Measurements from ENCODE around the gene GABRB2. TPM values are rescaled to one million over a fixed set of nuclear protein-coding genes. Genes with fewer than 3 reads are reported as not detected.

Gene GABRB2
- total and polyA plus RNA-seq, 2 donors: 0.09 to 0.85 TPM

- Histone ChIP-seq H3K27me3 (ENCODE audit: control insufficient read depth in 2 of 2, insufficient read depth in 1 of 2, low read length in 1 of 2) (peaks cover 43 to 55% of the 10 kb centered on the region in 2 donors), H3K36me3 (ENCODE audit: control insufficient read depth in 2 of 2, insufficient read depth in 2 of 2, low read length in 1 of 2) (no peaks in the 10 kb centered on the region), H3K27ac (ENCODE audit: low read depth in 1 of 2, low read length in 1 of 2) (no peak overlapping the region), H3K4me3 (ENCODE audit: low read length in 2 of 2) (peak overlapping the region; percentile 3 to 36), H3K9me3 (ENCODE audit: control insufficient read depth in 2 of 2, insufficient read depth in 1 of 2, low read length in 1 of 2) (no peaks in the 10 kb centered on the region), H3K4me1 (ENCODE audit: control insufficient read depth in 2 of 2, insufficient read depth in 2 of 2, low read length in 2 of 2) (peaks cover 0 to 9% of the 10 kb centered on the region in 2 donors)
- DNase-seq (ENCODE audit: low read depth in 6 of 9, low spot score in 9 of 9): no peak
- 2% methylated on average over 64 of the region's 64 CpGs for WGBS
Observed at GRCh38 chr5:161547738-161548486, 1.4 kb upstream of the GABRB2 start.

- Histone ChIP-seq H3K27me3 (ENCODE audit: control insufficient read depth in 2 of 2, insufficient read depth in 1 of 2, low read length in 1 of 2) (peaks cover 43 to 55% of the 10 kb centered on the region in 2 donors), H3K4me3 (ENCODE audit: low read length in 2 of 2) (peak overlapping the region; percentile 3 to 36), H3K9me3 (ENCODE audit: control insufficient read depth in 2 of 2, insufficient read depth in 1 of 2, low read length in 1 of 2) (no peaks in the 10 kb centered on the region), H3K27ac (ENCODE audit: low read depth in 1 of 2, low read length in 1 of 2) (no peak overlapping the region), H3K36me3 (ENCODE audit: control insufficient read depth in 2 of 2, insufficient read depth in 2 of 2, low read length in 1 of 2) (no peaks in the 10 kb centered on the region), H3K4me1 (ENCODE audit: control insufficient read depth in 2 of 2, insufficient read depth in 2 of 2, low read length in 2 of 2) (peaks cover 0 to 9% of the 10 kb centered on the region in 2 donors)
- under 1% methylated on average over 17 of the region's 17 CpGs for WGBS
- DNase-seq (ENCODE audit: low read depth in 6 of 9, low spot score in 9 of 9): no peak
Observed at GRCh38 chr5:161547406-161547737, 847 bp upstream of the GABRB2 start.

- Histone ChIP-seq H3K27ac (ENCODE audit: low read depth in 1 of 2, low read length in 1 of 2) (no peak overlapping the region), H3K27me3 (ENCODE audit: control insufficient read depth in 2 of 2, insufficient read depth in 1 of 2, low read length in 1 of 2) (peaks cover 43 to 55% of the 10 kb centered on the region in 2 donors), H3K36me3 (ENCODE audit: control insufficient read depth in 2 of 2, insufficient read depth in 2 of 2, low read length in 1 of 2) (no peaks in the 10 kb centered on the region), H3K9me3 (ENCODE audit: control insufficient read depth in 2 of 2, insufficient read depth in 1 of 2, low read length in 1 of 2) (no peaks in the 10 kb centered on the region), H3K4me3 (ENCODE audit: low read length in 2 of 2) (peak overlapping the region; percentile 33 to 36), H3K4me1 (ENCODE audit: control insufficient read depth in 2 of 2, insufficient read depth in 2 of 2, low read length in 2 of 2) (peaks cover 0 to 9% of the 10 kb centered on the region in 2 donors)
- peak in 1 of 9 donors; percentile 1 for DNase-seq (ENCODE audit: low read depth in 6 of 9, low spot score in 9 of 9)
- WGBS: 14% methylated on average over 8 of the region's 8 CpGs
Observed at GRCh38 chr5:161546095-161546469, 443 bp downstream of the GABRB2 start.

GRCh38 chr5:161545344-161546094, 1.0 kb downstream of the GABRB2 start:
- peaks cover 0 to 9% of the 10 kb centered on the region in 2 donors for H3K4me1 ChIP-seq (ENCODE audit: control insufficient read depth in 2 of 2, insufficient read depth in 2 of 2, low read length in 2 of 2)
- peaks cover 43 to 55% of the 10 kb centered on the region in 2 donors for H3K27me3 ChIP-seq (ENCODE audit: control insufficient read depth in 2 of 2, insufficient read depth in 1 of 2, low read length in 1 of 2)
- H3K36me3 ChIP-seq (ENCODE audit: control insufficient read depth in 2 of 2, insufficient read depth in 2 of 2, low read length in 1 of 2): no peaks in the 10 kb centered on the region
- H3K9me3 ChIP-seq (ENCODE audit: control insufficient read depth in 2 of 2, insufficient read depth in 1 of 2, low read length in 1 of 2): no peaks in the 10 kb centered on the region
- no peak overlapping the region for H3K27ac ChIP-seq (ENCODE audit: low read depth in 1 of 2, low read length in 1 of 2)
- WGBS: 14% methylated on average over 8 of the region's 8 CpGs
- H3K4me3 ChIP-seq (ENCODE audit: low read length in 2 of 2): no peak overlapping the region
- no peak for DNase-seq (ENCODE audit: low read depth in 6 of 9, low spot score in 9 of 9)

- Histone ChIP-seq H3K4me1 (ENCODE audit: control insufficient read depth in 2 of 2, insufficient read depth in 2 of 2, low read length in 2 of 2) (peaks cover 0 to 9% of the 10 kb centered on the region in 2 donors), H3K36me3 (ENCODE audit: control insufficient read depth in 2 of 2, insufficient read depth in 2 of 2, low read length in 1 of 2) (no peaks in the 10 kb centered on the region), H3K9me3 (ENCODE audit: control insufficient read depth in 2 of 2, insufficient read depth in 1 of 2, low read length in 1 of 2) (no peaks in the 10 kb centered on the region), H3K4me3 (ENCODE audit: low read length in 2 of 2) (no peak overlapping the region), H3K27me3 (ENCODE audit: control insufficient read depth in 2 of 2, insufficient read depth in 1 of 2, low read length in 1 of 2) (peaks cover 37 to 49% of the 10 kb centered on the region in 2 donors), H3K27ac (ENCODE audit: low read depth in 1 of 2, low read length in 1 of 2) (no peak overlapping the region)
- whole genome bisulfite sequencing: 2% methylated on average over 7 of the region's 7 CpGs
- DNase-seq (ENCODE audit: low read depth in 6 of 9, low spot score in 9 of 9): peak in 2 of 9 donors; percentile 21 to 35
Observed at GRCh38 chr5:161544350-161544765, 2.2 kb downstream of the GABRB2 start.

GRCh38 chr5:161539016-161539415, 7.5 kb downstream of the GABRB2 start:
- no peaks in the 10 kb centered on the region for H3K9me3 ChIP-seq (ENCODE audit: control insufficient read depth in 2 of 2, insufficient read depth in 1 of 2, low read length in 1 of 2)
- no peaks in the 10 kb centered on the region for H3K27me3 ChIP-seq (ENCODE audit: control insufficient read depth in 2 of 2, insufficient read depth in 1 of 2, low read length in 1 of 2)
- no peaks in the 10 kb centered on the region for H3K4me1 ChIP-seq (ENCODE audit: control insufficient read depth in 2 of 2, insufficient read depth in 2 of 2, low read length in 2 of 2)
- H3K27ac ChIP-seq (ENCODE audit: low read depth in 1 of 2, low read length in 1 of 2): no peak overlapping the region
- DNase-seq (ENCODE audit: low read depth in 6 of 9, low spot score in 9 of 9): no peak
- H3K36me3 ChIP-seq (ENCODE audit: control insufficient read depth in 2 of 2, insufficient read depth in 2 of 2, low read length in 1 of 2): no peaks in the 10 kb centered on the region
- 77% methylated on average over 1 of the region's 1 CpG for WGBS
- H3K4me3 ChIP-seq (ENCODE audit: low read length in 2 of 2): no peak overlapping the region

- no peak for DNase-seq (ENCODE audit: low read depth in 6 of 9, low spot score in 9 of 9)
- Histone ChIP-seq H3K4me3 (ENCODE audit: low read length in 2 of 2) (no peak overlapping the region), H3K27me3 (ENCODE audit: control insufficient read depth in 2 of 2, insufficient read depth in 1 of 2, low read length in 1 of 2) (no peaks in the 10 kb centered on the region), H3K27ac (ENCODE audit: low read depth in 1 of 2, low read length in 1 of 2) (no peak overlapping the region), H3K4me1 (ENCODE audit: control insufficient read depth in 2 of 2, insufficient read depth in 2 of 2, low read length in 2 of 2) (no peaks in the 10 kb centered on the region), H3K9me3 (ENCODE audit: control insufficient read depth in 2 of 2, insufficient read depth in 1 of 2, low read length in 1 of 2) (no peaks in the 10 kb centered on the region), H3K36me3 (ENCODE audit: control insufficient read depth in 2 of 2, insufficient read depth in 2 of 2, low read length in 1 of 2) (no peaks in the 10 kb centered on the region)
- 86% methylated on average over 2 of the region's 2 CpGs for WGBS
Observed at GRCh38 chr5:161535762-161536161, 10.8 kb downstream of the GABRB2 start.

- Histone ChIP-seq H3K36me3 (ENCODE audit: control insufficient read depth in 2 of 2, insufficient read depth in 2 of 2, low read length in 1 of 2) (no peaks in the 10 kb centered on the region), H3K27me3 (ENCODE audit: control insufficient read depth in 2 of 2, insufficient read depth in 1 of 2, low read length in 1 of 2) (no peaks in the 10 kb centered on the region), H3K27ac (ENCODE audit: low read depth in 1 of 2, low read length in 1 of 2) (no peak overlapping the region), H3K4me1 (ENCODE audit: control insufficient read depth in 2 of 2, insufficient read depth in 2 of 2, low read length in 2 of 2) (no peaks in the 10 kb centered on the region), H3K9me3 (ENCODE audit: control insufficient read depth in 2 of 2, insufficient read depth in 1 of 2, low read length in 1 of 2) (no peaks in the 10 kb centered on the region), H3K4me3 (ENCODE audit: low read length in 2 of 2) (no peak overlapping the region)
- DNase-seq (ENCODE audit: low read depth in 6 of 9, low spot score in 9 of 9): no peak
- WGBS: 62% methylated on average over 2 of the region's 2 CpGs
Observed at GRCh38 chr5:161530700-161531099, 15.8 kb downstream of the GABRB2 start.

- no peak overlapping the region for H3K27ac ChIP-seq (ENCODE audit: low read depth in 1 of 2, low read length in 1 of 2)
- no peaks in the 10 kb centered on the region for H3K36me3 ChIP-seq (ENCODE audit: control insufficient read depth in 2 of 2, insufficient read depth in 2 of 2, low read length in 1 of 2)
- DNase-seq (ENCODE audit: low read depth in 6 of 9, low spot score in 9 of 9): no peak
- WGBS: 89% methylated on average over 1 of the region's 1 CpG
- H3K4me1 ChIP-seq (ENCODE audit: control insufficient read depth in 2 of 2, insufficient read depth in 2 of 2, low read length in 2 of 2): no peaks in the 10 kb centered on the region
- H3K9me3 ChIP-seq (ENCODE audit: control insufficient read depth in 2 of 2, insufficient read depth in 1 of 2, low read length in 1 of 2): no peaks in the 10 kb centered on the region
- H3K27me3 ChIP-seq (ENCODE audit: control insufficient read depth in 2 of 2, insufficient read depth in 1 of 2, low read length in 1 of 2): no peaks in the 10 kb centered on the region
- H3K4me3 ChIP-seq (ENCODE audit: low read length in 2 of 2): no peak overlapping the region
Observed at GRCh38 chr5:161513942-161514341, 32.6 kb downstream of the GABRB2 start.

Data from thymus (tissue), 11 donors.